Right atrium auricular region (tissue), 2 donors: ENCODE measurements around the gene TAS2R60. TPM values are rescaled to one million over a fixed set of nuclear protein-coding genes. Genes with fewer than 3 reads are reported as not detected.
"Not testable (repeated sequence)": the region's sequence is repeated elsewhere in the genome, so short reads cannot be mapped to it uniquely, and the experiment has no call there.

Experiments used
- DNase-seq: peaks from one replicate; pipeline ENCODE4 v3.0.0-alpha.2; 2019; ENCODE audit warnings: low spot score
- H3K27ac ChIP-seq, 2 donors: fragments of 200-600 bp; sonication (generic); 1 replicate in 1 of 2; 2 replicates in 1 of 2; pipeline ENCODE4 v1.5.1; 2016 to 2019
- H3K27me3 ChIP-seq, 2 donors: fragments of 200-600 bp; sonication (generic); one replicate each; pipeline versions ENCODE4 v1.5.1 to v1.6.0; 2017 to 2019
- H3K36me3 ChIP-seq: fragments of 200-600 bp; sonication (generic); one replicate; pipeline ENCODE4 v1.5.1; 2016
- H3K4me1 ChIP-seq, 2 donors: fragments of 200-600 bp; sonication (generic); one replicate each; pipeline versions ENCODE4 v1.5.1 to v1.6.0; 2017 to 2019
- H3K4me3 ChIP-seq, 2 donors: fragments of 200-600 bp; sonication (generic); 1 replicate in 1 of 2; 2 replicates in 1 of 2; pipeline ENCODE4 v1.5.1; 2017 to 2019; ENCODE audit warnings: mild to moderate bottlenecking in 1 of 2, moderate library complexity in 1 of 2
- H3K9me3 ChIP-seq, 2 donors: fragments of 200-600 bp; sonication (generic); one replicate each; pipeline ENCODE4 v1.5.1; 2019
- total RNA-seq, 2 donors: library from RNA; depleted of rRNA; stranded (reverse); fragments of >200 nt; gene quantifications; one replicate each; pipeline ENCODE4 v1.1.0, GENCODE V29; 2016
- TF ChIP-seq, protein P1 (sequence below), 2 donors: fragments of 200-600 bp; sonication (generic); IDR thresholded peaks; one replicate each; pipeline ENCODE4 v1.5.1; 2019; ENCODE audit warnings: antibody characterized with exemption in 2 of 2

Gene TAS2R60
- total RNA-seq, 2 donors from 2014 or later = not detected

DNA sequence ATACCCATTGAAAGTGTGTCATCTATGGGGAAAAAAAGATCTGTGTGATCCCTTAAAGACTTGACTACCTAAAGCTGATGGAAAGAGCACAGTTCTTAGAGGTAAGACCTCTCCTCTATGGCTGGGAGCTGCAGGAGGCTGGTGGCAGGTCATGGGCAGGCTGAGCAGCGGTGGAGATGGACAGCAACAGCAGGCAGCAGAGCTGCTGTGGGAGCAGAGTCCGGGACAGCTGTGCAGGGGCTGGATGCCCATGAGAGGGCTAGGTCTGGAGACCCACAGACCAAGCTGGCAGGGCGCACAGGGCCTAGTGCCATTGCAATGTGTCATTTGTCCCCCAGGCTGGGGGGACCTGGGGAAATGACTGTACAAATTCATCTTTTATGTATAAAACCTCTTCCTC lies 21.2 kb upstream of the TAS2R60 start:
- H3K4me1 ChIP-seq = no peaks in the 10 kb centered on the region
- no peaks in the 10 kb centered on the region for H3K36me3 ChIP-seq
- DNase-seq = no peak
- no peak overlapping the region for H3K27ac ChIP-seq
- H3K9me3 ChIP-seq = no peaks in the 10 kb centered on the region
- TF ChIP-seq, protein P1, sequence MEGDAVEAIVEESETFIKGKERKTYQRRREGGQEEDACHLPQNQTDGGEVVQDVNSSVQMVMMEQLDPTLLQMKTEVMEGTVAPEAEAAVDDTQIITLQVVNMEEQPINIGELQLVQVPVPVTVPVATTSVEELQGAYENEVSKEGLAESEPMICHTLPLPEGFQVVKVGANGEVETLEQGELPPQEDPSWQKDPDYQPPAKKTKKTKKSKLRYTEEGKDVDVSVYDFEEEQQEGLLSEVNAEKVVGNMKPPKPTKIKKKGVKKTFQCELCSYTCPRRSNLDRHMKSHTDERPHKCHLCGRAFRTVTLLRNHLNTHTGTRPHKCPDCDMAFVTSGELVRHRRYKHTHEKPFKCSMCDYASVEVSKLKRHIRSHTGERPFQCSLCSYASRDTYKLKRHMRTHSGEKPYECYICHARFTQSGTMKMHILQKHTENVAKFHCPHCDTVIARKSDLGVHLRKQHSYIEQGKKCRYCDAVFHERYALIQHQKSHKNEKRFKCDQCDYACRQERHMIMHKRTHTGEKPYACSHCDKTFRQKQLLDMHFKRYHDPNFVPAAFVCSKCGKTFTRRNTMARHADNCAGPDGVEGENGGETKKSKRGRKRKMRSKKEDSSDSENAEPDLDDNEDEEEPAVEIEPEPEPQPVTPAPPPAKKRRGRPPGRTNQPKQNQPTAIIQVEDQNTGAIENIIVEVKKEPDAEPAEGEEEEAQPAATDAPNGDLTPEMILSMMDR (IDR thresholded peaks at IDR 0.05) = no peak
- H3K4me3 ChIP-seq = no peak overlapping the region
- H3K27me3 ChIP-seq = no peaks in the 10 kb centered on the region

DNA sequence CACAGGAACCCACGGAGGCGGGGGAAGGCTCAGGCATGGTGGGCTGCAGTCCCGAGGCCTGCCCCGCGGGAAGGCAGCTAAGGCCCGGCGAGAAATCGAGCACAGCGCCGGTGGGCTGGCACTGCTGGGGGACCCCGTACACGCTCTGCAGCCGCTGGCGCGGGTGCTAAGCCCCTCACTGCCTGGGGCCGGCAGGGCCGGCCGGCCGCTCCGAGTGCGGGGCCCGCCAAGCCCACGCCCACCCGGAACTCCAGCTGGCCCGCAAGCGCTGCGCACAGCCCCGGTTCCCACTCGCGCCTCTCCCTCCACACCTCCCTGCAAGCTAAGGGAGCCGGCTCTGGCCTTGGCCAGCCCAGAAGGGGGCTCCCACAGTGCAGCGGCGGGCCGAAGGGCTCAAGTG lies 18.8 kb upstream of the TAS2R60 start:
- not testable (repeated sequence) for H3K27ac ChIP-seq, H3K27me3 ChIP-seq, H3K4me3 ChIP-seq, H3K4me1 ChIP-seq, H3K36me3 ChIP-seq, DNase-seq, H3K9me3 ChIP-seq

DNA sequence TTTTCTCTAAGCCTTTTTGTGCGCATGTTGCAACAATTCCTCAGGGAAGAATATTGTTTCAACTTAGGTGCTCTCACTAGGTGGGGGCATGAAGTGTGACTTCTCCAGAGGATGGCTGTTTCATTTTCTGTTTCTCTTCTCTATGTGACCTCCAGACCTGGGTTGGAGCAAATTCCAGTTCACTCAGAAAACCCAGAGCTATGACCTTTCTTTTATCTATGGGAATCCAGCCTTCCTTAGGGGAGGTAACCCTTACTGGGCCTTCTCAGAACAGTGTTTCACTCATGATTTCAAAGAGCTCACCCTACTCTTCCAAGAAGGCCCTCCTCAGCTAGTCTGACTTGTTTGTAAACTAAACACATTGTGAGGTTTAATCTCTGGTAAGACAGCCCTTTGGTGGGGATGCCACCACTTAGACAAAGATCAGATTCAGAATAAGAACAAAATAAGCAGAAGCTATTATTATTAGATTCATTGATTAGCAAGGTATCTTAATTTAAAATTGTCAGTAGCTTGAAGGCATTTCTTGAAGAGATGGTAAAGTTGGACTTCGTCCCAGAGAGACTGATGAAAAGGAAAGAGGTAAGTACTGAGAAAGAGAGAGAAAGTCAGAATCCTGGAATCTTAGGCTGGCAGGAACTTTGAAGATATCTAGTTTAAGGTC lies 16.6 kb upstream of the TAS2R60 start:
- Histone ChIP-seq H3K9me3 (no peaks in the 10 kb centered on the region), H3K36me3 (no peaks in the 10 kb centered on the region), H3K4me3 (no peak overlapping the region), H3K27me3 (no peaks in the 10 kb centered on the region), H3K4me1 (no peaks in the 10 kb centered on the region), H3K27ac (no peak overlapping the region)
- DNase-seq = no peak
- TF ChIP-seq, protein P1 (IDR thresholded peaks at IDR 0.05) = no peak

DNA sequence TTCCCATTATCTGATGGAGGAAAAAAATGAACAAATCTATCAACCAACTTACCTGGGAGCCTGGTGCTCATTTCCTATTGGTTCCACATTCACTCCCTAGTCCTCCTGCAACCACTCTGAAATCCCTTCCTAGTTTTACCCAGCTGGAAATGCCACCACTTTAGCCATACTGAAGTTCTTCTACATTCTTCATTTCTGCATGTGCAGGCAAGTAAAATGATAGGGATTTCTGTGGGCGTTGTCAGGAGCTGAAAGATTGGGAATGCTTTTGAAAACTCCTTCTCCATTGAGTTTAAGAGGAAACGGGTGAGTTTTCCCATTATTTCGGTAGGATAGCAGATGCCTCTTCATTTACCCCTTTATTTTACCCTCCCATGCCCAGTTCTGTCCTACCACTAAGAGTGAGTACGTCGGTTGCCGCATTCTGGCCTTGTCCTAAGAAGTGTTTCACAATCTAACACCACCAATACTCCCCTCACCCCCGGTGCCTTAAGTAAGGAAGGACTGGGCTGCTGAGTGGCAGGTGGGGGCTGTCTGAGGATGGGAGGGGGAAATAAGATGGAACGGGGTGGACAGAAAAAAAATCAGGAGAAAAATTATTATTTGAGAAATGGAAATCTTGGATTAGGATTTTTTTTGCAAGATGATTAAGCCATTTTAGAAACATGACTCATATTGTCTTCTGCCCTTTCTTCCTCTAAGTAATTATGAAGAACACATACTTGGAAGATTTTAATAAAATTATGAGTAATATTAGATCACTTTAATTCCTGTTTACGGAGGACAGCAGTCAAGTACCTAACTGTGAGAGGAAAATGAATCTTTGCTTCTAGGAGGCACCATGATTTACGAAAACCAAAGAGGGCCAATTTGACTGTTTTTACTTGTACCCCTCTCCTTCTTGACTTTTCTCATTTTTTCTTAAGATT lies 13.2 kb upstream of the TAS2R60 start:
- no peaks in the 10 kb centered on the region for H3K36me3 ChIP-seq
- no peak for DNase-seq
- TF ChIP-seq, protein P1 (IDR thresholded peaks at IDR 0.05) = no peak
- H3K27me3 ChIP-seq = no peaks in the 10 kb centered on the region
- no peaks in the 10 kb centered on the region for H3K4me1 ChIP-seq
- H3K27ac ChIP-seq = no peak overlapping the region
- no peaks in the 10 kb centered on the region for H3K9me3 ChIP-seq
- H3K4me3 ChIP-seq = no peak overlapping the region

DNA sequence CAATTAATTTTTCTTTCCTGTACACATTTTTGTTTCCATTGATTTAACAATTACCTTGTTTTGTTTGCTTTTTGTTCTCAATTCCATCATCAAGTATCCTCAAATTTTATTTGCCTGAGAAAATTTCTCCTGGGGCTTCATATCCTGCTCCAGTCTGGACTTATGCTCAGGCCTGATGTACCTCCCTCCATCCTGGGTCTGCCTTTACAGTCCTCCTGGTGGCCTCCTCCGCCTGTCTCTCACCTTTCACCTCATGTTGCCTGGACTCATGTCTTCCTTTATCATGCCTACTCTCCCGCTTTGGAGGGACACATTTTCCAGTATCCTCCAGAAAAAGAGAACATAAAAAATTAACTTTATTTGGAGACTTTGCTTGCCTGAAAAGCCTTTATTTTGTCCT lies 12.1 kb upstream of the TAS2R60 start:
- TF ChIP-seq, protein P1 (IDR thresholded peaks at IDR 0.05) = no peak
- Histone ChIP-seq H3K36me3 (no peaks in the 10 kb centered on the region), H3K9me3 (no peaks in the 10 kb centered on the region), H3K27me3 (no peaks in the 10 kb centered on the region), H3K4me3 (no peak overlapping the region), H3K27ac (no peak overlapping the region), H3K4me1 (no peaks in the 10 kb centered on the region)
- no peak for DNase-seq

DNA sequence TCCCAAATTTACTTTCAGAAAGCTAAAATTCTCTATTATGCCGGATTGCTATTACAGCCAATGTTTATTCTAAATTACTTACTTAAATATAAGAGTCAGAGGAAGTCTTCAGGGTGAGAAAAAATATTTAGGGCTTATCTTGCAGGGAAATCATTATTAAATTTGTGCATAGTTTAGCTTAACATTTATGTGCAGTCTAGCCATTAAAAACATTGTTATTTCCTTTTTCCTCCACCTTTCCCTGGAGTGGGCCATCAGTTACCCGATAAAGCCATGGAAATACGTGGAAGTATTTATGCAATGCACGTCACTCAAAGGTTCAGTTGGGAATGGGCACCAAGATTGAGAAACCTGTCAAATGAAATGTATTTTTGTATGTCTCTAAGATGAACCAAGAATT lies 9.5 kb upstream of the TAS2R60 start:
- H3K27ac ChIP-seq = no peak overlapping the region
- TF ChIP-seq, protein P1 (IDR thresholded peaks at IDR 0.05) = no peak
- H3K4me1 ChIP-seq = no peaks in the 10 kb centered on the region
- DNase-seq = no peak
- no peak overlapping the region for H3K4me3 ChIP-seq
- H3K9me3 ChIP-seq = no peaks in the 10 kb centered on the region
- no peaks in the 10 kb centered on the region for H3K36me3 ChIP-seq
- H3K27me3 ChIP-seq = no peaks in the 10 kb centered on the region
